Suprapubic skin (tissue), 4 donors: ENCODE data around the gene PLXNA4. TPM values are rescaled to one million over a fixed set of nuclear protein-coding genes. Genes with fewer than 3 reads are reported as not detected.

Experiments used
- DNase-seq, 2 donors: peaks; one replicate each; pipeline ENCODE4 v3.0.0-alpha.2; 2019; ENCODE audit warnings: low spot score in 2 of 2
- H3K27ac ChIP-seq: fragments of 200-600 bp; sonication (generic); one replicate; pipeline ENCODE4 v1.5.1; 2019
- H3K27me3 ChIP-seq: fragments of 200-600 bp; sonication (generic); one replicate; pipeline ENCODE4 v1.5.1; 2019
- H3K36me3 ChIP-seq: fragments of 200-600 bp; sonication (generic); one replicate; pipeline ENCODE4 v1.5.1; 2019
- H3K4me1 ChIP-seq: fragments of 200-600 bp; sonication (generic); one replicate; pipeline ENCODE4 v1.5.1; 2019
- H3K4me3 ChIP-seq: fragments of 200-600 bp; sonication (generic); one replicate; pipeline ENCODE4 v1.5.1; 2019; ENCODE audit warnings: mild to moderate bottlenecking
- H3K9me3 ChIP-seq: fragments of 200-600 bp; sonication (generic); one replicate; pipeline ENCODE4 v1.5.1; 2019
- CTCF ChIP-seq, 2 donors: fragments of 200-600 bp in 1 of 2; fragments of 450-650 bp in 1 of 2; sonication (generic) in 1 of 2; IDR thresholded peaks; one replicate each; pipeline ENCODE4 v1.5.1; 2016 to 2019; ENCODE audit warnings: antibody characterized with exemption in 2 of 2, mild to moderate bottlenecking in 1 of 2, moderate library complexity in 1 of 2
- EP300 ChIP-seq: sonication (generic); formaldehyde crosslinking; IDR thresholded peaks from one replicate; pipeline ENCODE4 v1.6.1; 2017; ENCODE audit warnings: antibody characterized with exemption
- POLR2A ChIP-seq, 2 donors: fragments of 450-650 bp; IDR thresholded peaks; one replicate each; pipeline ENCODE4 v1.6.1; 2017; ENCODE audit warnings: antibody characterized with exemption in 2 of 2, mild to moderate bottlenecking in 2 of 2, moderate library complexity in 2 of 2
- POLR2AphosphoS5 ChIP-seq, 3 donors: sonication (generic); formaldehyde crosslinking; IDR thresholded peaks; one replicate each; pipeline ENCODE4 v1.6.1; 2017; ENCODE audit warnings: antibody characterized with exemption in 3 of 3
- WGBS: methylation state at CpG from one replicate; pipeline ENCODE4 v1.1.5; 2018; 5-methylcytosine and 5-hydroxymethylcytosine counted together
- total RNA-seq, 4 donors: library from RNA; depleted of rRNA; stranded (reverse); fragments of >200 nt; gene quantifications; one replicate each; pipeline ENCODE4 v1.1.0, GENCODE V29; 2016

Gene PLXNA4
- total RNA-seq, 4 donors from 2014 or later = 5.4 to 10.7 (median 7.1) TPM

GRCh38 chr7:132492823-132493445, 83.3 kb downstream of the PLXNA4 start:
- DNase-seq = no peak
- Histone ChIP-seq H3K36me3 (no peaks in the 10 kb centered on the region), H3K27ac (no peak overlapping the region), H3K4me3 (no peak overlapping the region), H3K4me1 (peaks cover 6% of the 10 kb centered on the region), H3K9me3 (no peaks in the 10 kb centered on the region), H3K27me3 (peaks cover under 1% of the 10 kb centered on the region)
- WGBS = 100% methylated on average over 1 of the region's 1 CpG
- no peak for TF ChIP-seq CTCF (IDR thresholded peaks at IDR 0.05)
- no peak for TF ChIP-seq EP300
- no peak for TF ChIP-seq POLR2AphosphoS5 (IDR thresholded peaks at IDR 0.05)
- no peak for TF ChIP-seq POLR2A (IDR thresholded peaks at IDR 0.05)

DNA sequence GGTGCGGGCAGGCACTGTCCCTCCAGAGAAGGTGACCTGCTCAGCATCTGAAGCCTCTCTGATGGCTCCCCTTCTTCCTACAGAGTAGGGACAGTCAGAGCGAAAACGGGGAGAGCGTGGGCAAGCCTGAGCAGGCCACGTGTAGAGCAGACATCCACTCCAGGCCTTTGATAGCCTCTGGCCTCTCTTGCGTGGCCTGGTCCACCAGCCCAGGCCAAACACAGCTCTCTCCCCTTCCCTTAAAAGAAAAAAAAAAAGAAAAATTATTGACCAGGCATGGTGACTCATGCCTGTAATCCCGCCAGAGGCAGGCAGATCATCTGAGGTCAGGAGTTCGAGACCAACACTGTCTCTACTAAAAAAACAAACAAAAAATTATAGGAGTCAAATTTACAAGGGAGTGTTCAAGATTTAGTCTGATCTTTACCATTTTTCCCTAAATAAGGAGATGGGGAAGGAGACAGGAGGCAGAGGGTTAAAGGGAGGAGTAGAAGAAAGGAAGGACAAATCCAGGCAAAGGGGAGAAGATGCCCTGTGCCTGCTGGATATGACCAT, 84.8 kb downstream of the PLXNA4 start:
- H3K27ac ChIP-seq = no peak overlapping the region
- peaks cover 11% of the 10 kb centered on the region for H3K4me1 ChIP-seq
- no peak for DNase-seq
- 85% methylated on average over 8 of the region's 8 CpGs for WGBS
- H3K27me3 ChIP-seq = peaks cover 3% of the 10 kb centered on the region
- H3K4me3 ChIP-seq = no peak overlapping the region
- no peaks in the 10 kb centered on the region for H3K36me3 ChIP-seq
- no peak for TF ChIP-seq EP300
- TF ChIP-seq POLR2AphosphoS5 (IDR thresholded peaks at IDR 0.05) = no peak
- TF ChIP-seq CTCF (IDR thresholded peaks at IDR 0.05) = no peak
- TF ChIP-seq POLR2A (IDR thresholded peaks at IDR 0.05) = no peak
- H3K9me3 ChIP-seq = no peaks in the 10 kb centered on the region

DNA sequence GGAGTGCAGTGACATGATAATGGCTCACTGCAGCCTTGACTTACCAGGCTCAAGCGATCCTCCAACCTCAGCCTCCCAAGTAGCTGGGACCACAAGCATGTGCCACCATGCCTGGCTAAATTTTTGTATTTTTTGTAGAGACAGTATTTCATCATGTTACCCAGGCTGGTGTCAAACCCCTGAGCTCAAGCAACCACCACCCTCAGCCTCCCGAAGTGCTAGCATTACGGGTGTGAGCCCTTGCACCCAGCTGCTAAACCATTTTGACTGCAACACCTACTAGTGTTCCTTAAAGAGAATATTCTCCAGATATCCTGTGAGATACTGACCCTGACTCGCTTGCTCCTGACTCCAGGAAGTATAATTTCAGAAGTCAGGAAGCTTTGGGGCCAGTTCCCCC, 85.8 kb downstream of the PLXNA4 start:
- 93% methylated on average over 4 of the region's 4 CpGs for WGBS
- Histone ChIP-seq H3K4me1 (peaks cover 21% of the 10 kb centered on the region), H3K9me3 (no peaks in the 10 kb centered on the region), H3K4me3 (no peak overlapping the region), H3K36me3 (no peaks in the 10 kb centered on the region), H3K27me3 (peaks cover 10% of the 10 kb centered on the region), H3K27ac (no peak overlapping the region)
- TF ChIP-seq POLR2AphosphoS5 (IDR thresholded peaks at IDR 0.05) (no peak), POLR2A (IDR thresholded peaks at IDR 0.05) (no peak), EP300 (no peak), CTCF (IDR thresholded peaks at IDR 0.05) (no peak)
- DNase-seq = no peak

GRCh38 chr7:132489776-132490237, 86.5 kb downstream of the PLXNA4 start:
- no peak for DNase-seq
- 81% methylated on average over 6 of the region's 6 CpGs for whole genome bisulfite sequencing
- Histone ChIP-seq H3K27ac (no peak overlapping the region), H3K27me3 (peaks cover 13% of the 10 kb centered on the region), H3K9me3 (no peaks in the 10 kb centered on the region), H3K4me3 (no peak overlapping the region), H3K4me1 (peaks cover 21% of the 10 kb centered on the region), H3K36me3 (no peaks in the 10 kb centered on the region)
- no peak for TF ChIP-seq POLR2A (IDR thresholded peaks at IDR 0.05)
- TF ChIP-seq EP300 = no peak
- TF ChIP-seq CTCF (IDR thresholded peaks at IDR 0.05) = no peak
- TF ChIP-seq POLR2AphosphoS5 (IDR thresholded peaks at IDR 0.05) = no peak

GRCh38 chr7:132488634-132489302, 87.5 kb downstream of the PLXNA4 start:
- no peak overlapping the region for H3K27ac ChIP-seq
- no peaks in the 10 kb centered on the region for H3K36me3 ChIP-seq
- H3K27me3 ChIP-seq = peaks cover 22% of the 10 kb centered on the region
- no peak overlapping the region for H3K4me3 ChIP-seq
- no peaks in the 10 kb centered on the region for H3K9me3 ChIP-seq
- TF ChIP-seq POLR2A (IDR thresholded peaks at IDR 0.05) = no peak
- no peak for TF ChIP-seq POLR2AphosphoS5 (IDR thresholded peaks at IDR 0.05)
- TF ChIP-seq CTCF (IDR thresholded peaks at IDR 0.05) = no peak
- no peak for TF ChIP-seq EP300
- 71% methylated on average over 6 of the region's 6 CpGs for WGBS
- H3K4me1 ChIP-seq = peaks cover 21% of the 10 kb centered on the region
- no peak for DNase-seq
